EL (cell line): Measurements from ENCODE around the gene CACTIN.
"Not testable (repeated sequence)": the region's sequence is repeated elsewhere in the genome, so short reads cannot be mapped to it uniquely, and the experiment has no call there.

Experiments
- DNase-seq: peaks from one replicate; pipeline ENCODE4 v3.0.0-alpha.2; 2016

Gene CACTIN

DNA sequence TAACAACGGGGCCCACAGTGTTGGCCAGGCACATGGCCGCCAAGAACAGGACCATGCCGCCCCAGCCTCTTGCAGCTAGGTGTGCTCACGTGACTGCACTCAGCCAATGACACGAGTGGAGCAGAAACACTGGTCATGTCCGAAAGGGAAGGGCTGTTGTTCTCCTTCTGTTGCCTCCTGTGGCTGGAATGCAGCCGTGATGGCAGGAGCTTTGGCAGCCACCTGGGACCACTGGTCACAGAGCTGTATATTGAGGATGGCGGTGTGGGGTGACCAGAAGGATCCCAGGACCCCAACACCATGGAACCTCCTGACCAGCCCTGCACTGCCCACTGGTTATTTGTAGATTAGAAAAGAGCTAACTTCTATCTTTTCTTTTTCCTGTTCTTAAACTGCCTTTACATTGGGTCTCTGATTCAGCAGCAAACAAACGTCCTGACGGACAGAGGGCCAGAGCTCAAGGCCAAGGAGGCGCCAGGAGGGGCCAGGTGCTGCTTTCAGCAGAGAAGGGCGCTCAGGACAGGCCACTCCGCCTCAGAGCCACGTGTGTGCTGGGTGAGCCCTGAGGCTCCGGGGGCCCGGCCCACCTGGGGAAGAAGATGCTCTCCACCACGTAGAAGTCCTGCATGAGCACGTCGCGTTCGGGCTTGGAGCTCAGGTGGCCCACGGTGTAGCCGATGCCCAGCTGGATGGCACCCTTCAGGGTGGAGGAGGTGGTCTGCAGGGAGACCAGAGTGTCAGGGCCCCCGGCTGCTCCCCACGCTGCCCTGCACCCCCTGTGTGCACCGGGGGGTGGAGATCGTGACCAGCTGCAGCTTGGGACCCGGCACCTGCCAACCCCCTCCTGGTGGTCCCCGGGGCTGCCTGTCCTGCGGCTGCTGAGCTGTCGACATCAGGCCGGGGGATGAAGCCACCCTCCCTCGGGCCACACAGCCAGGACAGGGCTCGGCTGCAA, 35.0 kb upstream of the CACTIN start:
- DNase-seq = no peak

DNA sequence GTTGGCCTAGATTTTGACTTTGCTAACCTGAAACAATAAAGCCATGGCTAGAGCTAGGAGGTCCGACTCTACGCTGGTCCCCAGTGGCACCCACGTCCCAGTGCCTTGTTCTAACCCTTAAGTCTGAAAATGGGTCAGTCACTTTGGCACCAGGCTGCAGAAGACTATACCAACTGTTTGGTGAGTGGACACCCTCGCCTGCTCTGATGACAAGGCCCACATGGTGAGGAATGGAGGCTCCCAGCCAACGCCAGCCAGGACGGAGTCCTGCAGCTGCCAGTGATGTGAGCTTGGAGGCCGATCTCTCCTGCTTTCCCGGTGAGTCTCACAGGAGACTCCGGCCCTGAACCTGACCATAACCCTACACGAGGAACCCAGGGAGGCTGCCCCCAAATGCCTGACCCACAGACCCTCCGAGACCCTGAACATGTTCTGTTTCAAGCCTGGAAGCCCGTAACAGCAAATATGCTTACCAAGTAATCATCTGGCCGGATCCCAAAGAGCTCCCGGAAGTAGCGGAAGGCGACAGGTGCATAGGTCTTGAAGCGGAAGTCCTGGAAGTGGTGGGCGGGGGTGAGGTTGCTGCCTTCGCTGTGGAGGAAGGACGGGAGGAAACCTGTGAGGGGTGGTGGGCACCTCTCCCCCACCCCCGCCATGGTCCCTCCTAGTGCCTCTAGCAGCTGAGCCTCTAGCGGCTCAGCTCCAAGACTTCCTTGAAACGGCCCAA, 34.1 kb upstream of the CACTIN start:
- DNase-seq = no peak

- DNase-seq = no peak
Observed at GRCh38 chr19:3659746-3660112, 33.1 kb upstream of the CACTIN start.

DNA sequence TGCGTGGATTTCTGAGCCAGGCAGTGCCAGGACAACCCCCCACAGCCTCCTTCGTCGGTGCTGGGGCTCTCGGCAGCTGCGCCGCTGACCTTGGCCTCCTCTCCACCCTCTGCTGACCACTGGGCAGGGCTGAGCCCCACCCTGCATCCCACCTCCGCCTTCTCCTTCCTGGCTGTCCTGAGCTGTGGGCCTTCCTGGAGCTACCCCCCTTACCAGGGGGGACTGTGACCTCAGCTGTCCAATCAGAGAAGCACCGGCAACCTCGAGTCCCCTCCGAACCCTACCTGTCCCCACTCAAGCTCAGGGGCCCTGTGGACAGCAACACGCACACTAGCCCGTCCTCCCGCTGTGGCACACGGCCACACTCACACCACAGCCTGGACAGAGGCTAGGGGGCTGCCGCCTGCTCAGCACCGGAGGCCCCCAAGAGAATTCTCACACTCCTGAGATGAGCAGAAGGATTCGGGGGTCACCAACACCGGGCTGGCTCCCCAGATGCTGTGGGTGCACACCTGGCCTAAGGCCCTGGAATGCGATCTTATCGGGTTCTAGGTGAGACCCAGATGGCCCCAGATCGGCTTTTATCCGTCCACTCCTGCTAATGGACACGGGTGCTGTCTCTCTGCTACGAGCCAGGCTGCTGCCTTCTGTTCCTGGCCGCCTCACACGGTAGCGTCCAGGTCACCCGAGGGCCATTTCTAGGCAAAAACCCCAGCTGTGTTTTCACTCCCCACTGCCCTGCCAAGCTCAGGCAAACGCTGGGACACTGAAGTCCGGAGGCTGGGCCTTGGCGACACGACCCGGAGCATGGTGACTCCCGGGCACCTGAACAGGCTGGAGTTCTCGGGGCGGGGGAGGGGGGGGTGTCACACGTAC, 32.5 kb upstream of the CACTIN start:
- no peak for DNase-seq

DNA sequence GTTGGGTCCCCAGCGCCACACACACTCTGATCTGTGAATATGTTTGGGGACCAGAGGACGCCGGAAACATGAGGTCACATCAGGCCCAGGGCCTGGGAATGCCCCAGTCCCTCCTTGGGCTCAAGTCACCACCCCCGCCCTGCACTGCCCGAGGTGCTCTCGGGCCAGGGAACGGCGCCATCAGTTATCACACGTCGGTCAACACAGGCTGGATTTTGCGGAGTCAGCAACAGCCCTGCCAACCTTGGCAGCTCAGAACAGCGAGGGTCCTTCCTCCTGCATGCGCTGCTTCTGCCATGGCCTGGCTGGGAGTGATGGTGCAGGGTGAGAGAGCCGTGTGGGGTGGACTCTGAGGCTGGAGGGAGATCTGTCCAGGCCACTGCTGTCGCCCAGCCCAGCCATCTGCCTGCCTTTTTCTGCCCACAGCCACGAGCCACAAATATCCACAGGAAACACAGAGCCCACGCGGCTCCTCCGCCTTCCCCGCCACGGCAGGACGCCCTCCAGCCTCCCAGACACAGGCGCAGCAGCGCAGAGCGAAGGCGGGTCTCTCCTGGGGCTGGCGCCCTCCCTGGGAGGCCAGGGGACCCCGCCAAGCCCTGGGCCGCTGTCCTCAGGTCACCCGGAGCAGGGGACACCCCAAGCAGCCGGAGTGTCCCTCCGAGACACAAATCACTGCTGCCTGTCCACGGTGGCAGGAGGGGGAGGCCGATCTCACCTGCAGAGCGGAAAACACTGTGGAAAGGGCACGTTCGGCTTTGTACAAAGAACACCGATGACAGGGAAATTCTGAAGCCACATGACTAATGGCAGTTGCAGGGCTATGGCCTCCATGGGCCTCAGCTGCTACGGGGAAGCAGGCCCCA, 31.6 kb upstream of the CACTIN start:
- no peak for DNase-seq

- DNase-seq = no peak
Observed at GRCh38 chr19:3657395-3657769, 30.8 kb upstream of the CACTIN start.

DNA sequence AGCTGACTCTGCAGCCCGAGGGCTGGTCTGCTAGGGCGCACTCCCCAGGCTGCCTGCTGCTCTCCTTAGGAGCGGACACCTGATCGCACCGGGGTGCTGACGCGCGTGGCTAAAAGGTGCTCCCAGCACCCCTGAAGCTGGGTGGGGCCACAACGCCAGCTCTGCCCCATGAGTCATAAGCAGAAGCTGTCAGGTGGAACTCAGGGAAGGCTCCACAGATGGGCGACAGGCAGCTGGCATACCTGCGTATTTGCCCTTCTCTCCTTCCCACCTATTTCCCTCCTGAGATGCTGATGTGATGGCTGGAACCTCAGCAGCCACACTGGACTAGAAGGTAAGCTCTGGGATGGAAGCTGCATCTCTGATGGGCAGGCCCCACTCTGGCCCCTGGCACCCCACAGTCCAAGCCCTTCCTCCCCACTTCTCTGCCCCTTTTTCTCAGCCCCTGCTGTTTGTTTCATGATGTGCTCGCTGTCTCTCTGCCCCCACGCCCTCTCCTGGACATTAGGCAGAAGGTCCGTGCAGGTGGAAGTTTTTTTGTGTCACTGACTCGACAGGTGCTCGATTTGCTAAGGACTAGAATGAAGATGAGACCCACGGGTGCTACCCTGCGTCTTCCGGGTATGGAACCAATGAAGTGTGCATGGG, 30.3 kb upstream of the CACTIN start:
- no peak for DNase-seq

DNA sequence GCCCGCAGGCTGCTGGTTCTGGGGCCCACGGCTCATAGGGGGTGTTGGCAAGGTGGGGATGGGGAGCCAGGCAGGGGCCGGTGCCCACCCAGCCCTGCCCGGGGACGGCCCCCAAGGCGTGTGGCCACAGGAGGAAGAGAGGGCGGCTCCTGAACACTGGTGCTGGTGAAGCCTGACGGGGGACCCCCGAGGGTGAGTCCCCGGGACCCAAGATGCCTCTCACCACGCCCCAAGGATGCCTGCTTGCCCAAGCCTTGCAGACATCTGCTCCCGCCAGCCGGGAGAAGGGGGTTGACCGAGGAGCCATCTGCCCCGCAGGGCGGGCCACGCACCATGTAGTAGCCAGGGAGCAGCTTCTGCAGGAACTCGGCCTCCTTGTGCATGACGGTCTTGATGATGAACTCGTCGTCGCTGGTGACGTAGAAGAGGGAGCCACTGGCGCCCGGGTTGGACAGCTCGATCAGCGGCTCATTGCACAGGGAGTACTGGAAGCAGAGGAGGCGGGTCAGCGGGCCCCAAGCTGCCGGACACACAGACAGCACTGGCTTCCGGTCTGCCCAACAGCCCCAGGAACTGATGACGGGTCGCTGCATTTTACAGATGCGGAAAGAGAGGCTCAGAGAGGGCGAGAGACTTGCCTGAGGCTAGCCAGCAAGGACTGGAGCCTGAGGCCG, 29.6 kb upstream of the CACTIN start:
- peak; percentile 93 for DNase-seq

DNA sequence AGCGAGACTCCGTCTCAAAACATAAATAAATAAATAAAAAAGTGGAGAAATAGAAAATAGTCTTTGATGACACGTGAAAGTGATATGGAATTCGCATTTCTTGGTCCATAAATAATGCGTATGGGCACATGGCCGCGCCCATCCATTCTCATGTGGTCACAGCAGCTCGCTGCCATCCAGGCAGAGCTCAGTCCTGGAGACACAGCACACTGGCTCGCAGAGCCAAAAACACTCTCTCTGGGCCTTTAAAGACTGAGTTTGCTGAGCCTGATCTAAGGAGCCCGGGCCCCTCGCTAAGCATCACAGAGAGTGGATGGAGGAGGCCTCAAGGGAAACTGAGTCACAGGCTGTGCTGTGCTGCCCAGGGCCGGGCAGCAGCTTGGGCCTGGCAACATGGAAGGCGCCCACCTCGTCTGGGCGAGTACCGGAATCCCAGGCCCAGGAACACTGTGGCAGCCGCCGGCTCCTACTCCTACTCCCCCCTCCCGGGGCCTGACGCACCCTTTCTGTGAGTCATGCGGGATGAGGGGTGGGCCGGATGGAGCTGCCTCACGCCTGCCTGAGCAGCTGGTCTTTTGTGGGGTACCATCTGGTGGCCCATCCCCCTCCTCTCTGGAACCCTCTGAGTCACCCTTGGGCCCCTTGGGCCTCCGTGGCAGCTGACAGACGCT, 28.9 kb upstream of the CACTIN start:
- peak; percentile 99 for DNase-seq

- no peak for DNase-seq
Observed at GRCh38 chr19:3653865-3654513, 27.4 kb upstream of the CACTIN start.

DNA sequence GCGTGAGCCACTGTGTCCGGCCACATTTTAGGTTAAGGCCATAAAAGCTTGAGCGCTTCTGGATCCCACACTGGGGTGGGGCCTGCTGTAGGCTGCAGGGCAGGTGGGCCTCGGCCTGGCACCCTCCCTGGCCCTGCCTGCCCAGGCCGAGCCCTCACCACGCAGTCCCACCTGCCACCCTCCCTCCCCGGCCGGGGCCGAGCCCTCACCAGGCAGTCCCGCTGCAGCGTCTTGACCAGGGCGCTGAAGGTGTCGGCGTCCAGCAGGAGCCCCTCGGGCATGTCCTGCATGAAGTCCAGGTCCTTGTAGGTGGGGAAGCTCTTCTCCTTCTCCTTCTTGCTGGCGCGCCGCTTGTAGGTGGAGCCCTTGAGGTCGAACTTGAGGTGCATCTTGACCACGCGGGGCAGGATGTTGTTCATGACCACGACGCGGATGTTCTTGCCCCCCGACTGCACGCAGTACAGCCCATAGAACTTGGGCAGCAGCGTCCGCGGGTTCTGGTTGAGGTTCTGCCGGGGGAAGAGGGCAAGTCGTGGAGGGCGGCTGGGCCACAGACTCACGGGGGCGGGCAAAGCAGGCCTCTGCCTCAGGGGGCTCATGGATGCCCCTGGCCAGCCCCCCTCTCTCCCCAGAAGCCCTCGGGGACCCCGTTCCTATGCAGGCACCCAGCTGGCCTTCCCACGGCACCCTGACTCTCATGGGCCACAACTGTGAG, 26.6 kb upstream of the CACTIN start:
- DNase-seq = no peak

DNA sequence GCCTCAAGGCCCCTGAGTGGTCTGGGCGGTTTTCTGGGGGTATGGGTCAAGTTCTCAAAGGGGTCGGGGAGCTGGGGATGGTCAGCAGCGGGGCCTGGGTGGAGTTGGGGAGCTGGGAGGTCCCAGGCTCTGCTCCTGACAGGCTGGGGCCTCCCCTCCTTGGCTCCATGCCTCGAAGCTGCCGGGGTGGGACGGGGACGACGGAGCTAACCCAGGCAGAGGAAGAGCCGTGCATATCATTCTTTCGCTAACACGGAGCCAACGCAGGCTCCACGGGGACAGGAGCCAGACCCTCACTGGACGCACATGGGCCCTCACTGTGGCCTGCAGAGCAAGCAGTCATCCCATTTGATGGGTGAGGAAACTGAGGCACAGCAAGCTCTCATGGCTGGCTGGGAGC, 25.8 kb upstream of the CACTIN start:
- no peak for DNase-seq

GRCh38 chr19:3651684-3652083, 25.1 kb upstream of the CACTIN start:
- DNase-seq = no peak

GRCh38 chr19:3649888-3650287, 23.3 kb upstream of the CACTIN start:
- no peak for DNase-seq

DNA sequence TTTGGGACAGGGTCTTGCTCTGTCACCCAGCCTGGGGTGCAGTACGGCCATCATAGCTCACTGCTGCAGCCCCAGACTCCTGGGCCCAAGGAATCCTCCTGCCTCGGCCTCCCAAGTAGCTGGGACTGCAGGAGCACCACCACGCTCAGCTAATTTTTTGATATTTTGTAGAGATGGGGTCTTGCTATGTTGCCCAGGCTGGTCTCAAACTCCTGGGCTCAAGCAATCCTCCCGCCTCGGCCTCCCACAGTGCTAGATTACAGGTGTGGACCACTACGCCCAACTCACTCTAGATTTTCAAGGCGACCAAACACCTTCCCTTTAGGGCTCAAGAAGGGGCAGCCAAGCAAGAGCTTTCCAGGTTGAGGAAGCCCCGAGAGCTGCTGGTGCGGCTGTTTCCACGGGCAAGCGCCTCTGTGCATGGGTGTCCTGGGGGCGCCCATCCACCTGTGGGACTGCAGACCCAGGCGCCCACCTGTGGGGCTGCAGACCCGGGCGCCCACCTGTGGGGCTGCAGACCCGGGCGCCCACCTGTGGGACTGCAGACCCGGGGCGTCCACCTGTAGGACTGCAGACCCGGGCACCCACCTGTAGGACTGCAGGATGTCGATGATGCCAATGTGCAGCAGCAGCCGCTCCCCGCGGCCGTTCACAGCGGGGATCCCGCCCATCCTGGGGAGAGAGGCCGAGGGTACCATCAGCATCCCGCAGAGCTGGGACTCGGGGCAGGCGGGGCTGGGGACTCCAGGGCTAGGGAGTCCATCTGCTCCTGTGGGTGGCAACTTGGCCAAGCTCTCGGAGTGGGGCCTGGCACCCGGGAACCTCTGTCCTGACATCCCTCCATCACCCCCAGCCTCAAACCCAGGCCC, 21.7 kb upstream of the CACTIN start:
- no peak for DNase-seq

GRCh38 chr19:3647102-3647501, 20.5 kb upstream of the CACTIN start:
- not testable (repeated sequence) for DNase-seq

DNA sequence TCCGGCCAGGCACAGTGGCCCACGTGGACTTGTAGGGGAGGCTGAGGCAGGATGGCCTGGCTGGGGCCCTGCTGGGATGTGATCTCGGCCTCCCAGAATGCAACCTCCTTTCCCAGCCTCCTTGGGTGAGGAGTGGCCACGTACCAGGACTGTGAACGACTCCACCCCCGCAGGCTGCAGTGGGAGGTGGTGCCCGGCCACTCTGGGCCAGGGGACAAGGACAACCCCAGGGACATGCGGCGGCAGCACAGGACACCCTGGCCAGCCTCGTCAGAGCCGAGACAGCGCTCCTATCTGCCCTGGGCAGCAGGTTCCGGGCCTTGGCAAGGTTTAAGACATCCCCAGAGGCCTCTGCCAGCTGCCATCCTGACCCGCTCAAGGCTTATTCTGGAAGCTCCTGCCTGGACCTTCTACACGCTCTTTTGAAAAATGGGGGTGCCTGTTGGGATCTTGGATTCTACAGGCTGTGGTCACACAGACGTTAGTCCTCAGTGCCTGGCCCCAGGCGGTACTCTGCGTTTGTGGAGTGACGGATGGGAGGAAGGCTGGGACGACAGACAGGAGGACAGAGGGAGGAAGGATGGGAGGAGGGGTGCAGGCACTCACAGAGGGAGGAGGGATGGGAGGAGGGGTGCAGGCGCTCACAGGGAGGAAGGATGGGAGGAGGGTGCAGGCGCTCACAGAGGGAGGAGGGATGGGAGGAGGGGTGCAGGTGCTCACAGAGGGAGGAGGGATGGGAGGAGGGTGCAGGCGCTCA, 19.9 kb upstream of the CACTIN start:
- DNase-seq = no peak

DNA sequence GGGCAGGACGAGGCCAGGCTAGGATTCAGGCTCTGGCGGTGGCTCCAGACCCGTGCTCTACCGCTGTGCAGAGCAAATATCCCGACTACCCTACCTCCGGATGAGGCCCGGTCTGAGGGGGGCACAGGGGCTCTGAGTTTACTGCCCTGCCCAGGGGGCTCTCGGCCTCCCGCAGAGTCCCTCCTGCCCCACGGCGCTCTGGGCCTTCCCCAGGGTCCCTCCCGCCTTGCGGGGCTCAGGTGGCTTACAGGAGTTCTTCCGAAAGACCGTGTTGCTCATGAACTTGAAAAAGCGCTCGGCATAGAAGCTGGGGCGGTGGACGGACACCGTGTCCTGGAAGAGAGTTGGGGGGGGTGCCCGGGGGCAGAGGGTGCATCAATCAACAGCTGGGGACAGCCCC, 19.1 kb upstream of the CACTIN start:
- DNase-seq = no peak
